NT2/D1 (cell line): Measurements from ENCODE around the gene IFNAR1.

ENCODE experiments used
- SUZ12 ChIP-seq: IDR thresholded peaks from 2 replicates; pipeline ENCODE4 v1.6.1; 2011; ENCODE audit not compliant: insufficient read length, insufficient read depth; ENCODE audit errors: extremely low read depth
- YY1 ChIP-seq: IDR thresholded peaks from 2 replicates; pipeline ENCODE4 v1.6.1; 2011; ENCODE audit not compliant: insufficient read length, insufficient read depth
- ZNF274 ChIP-seq: IDR thresholded peaks from 2 replicates; pipeline ENCODE4 v1.6.1; 2011; ENCODE audit warnings: mild to moderate bottlenecking, low read depth, low read length

GRCh38 chr21:33293811-33294216, 31.0 kb upstream of the IFNAR1 start:
- no peak for TF ChIP-seq ZNF274
- no peak for TF ChIP-seq YY1
- TF ChIP-seq SUZ12: no peak
